Measurements from ENCODE around the gene GOSR2.
"Not testable (repeated sequence)": the region's sequence is repeated elsewhere in the genome, so short reads cannot be mapped to it uniquely, and the experiment has no call there.

The GOSR2 gene

DNA sequence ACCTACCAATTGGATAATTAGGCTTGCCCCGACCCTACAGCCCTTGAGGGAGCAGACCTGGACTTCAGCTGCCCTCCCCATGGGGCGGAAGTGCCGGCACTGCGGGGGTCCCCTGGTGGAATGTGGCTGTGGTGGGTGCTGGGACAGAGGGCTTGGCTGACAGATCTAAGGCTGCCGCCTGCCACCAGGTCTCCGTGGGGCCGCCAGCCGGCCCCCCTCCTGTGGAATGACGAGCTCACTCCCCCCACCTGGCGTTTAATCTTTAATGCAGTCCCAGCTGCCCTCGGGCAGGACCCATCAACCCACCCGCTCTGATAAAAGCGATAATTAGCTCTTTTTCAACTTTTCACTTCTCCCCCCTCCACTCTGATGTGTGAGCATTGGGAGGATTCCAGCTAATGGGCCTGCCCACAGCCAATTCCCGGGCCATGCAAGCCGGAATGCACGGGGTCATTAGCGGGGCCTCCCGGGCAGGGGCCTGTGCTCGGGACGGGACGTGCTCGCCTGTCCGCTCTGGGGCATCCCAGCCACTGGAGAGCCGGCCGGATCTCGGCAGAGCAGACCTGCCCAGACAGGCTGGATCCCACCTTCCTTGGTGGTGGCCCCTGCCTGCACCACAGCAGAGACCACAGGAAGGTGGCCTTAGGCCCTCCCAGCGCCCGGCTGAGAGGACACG, 28.3 kb upstream of the GOSR2 start:
- DNase-seq = no peak

DNA sequence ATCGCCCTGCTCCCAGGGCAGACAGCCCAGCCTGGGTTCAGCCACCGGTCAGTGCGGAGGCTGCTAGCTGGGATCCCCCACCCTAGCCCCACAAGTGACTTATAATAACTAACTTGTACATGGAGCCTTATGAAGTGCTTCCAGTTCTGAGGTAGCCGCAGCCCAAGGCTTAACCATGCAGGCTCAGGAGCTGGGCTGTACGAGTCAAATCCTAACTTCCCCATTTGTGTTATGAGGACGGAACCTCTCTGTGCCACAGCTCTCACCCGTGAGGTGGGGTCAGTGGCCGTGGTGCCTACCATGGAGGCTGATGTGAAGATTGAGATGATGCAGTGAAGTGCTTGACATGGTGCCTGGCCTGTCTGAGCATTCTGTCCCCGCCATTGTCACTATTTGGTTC, 27.8 kb upstream of the GOSR2 start:
- DNase-seq = no peak

DNA sequence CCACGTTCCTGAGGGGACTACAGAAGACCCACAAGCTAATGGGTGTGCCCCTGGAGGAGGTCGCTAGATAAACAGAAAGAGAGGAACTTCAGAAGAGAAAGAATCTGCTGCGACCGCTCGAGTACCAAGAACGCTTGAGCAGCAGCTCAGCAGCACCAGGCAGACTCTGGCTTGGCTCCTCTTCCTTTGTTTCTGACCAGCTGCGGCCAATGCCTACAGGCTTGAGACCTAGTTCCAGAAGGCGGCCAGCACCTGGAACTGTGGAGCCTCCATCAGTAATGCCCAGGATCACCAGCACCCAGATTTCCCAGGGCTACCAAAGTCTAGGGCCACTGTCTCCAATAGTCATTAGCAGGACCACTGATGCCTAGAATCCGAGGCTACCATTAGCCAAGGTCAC, 26.0 kb upstream of the GOSR2 start:
- no peak for DNase-seq

- no peak for DNase-seq
Measured at GRCh38 chr17:46898364-46898763, 24.6 kb upstream of the GOSR2 start.

DNA sequence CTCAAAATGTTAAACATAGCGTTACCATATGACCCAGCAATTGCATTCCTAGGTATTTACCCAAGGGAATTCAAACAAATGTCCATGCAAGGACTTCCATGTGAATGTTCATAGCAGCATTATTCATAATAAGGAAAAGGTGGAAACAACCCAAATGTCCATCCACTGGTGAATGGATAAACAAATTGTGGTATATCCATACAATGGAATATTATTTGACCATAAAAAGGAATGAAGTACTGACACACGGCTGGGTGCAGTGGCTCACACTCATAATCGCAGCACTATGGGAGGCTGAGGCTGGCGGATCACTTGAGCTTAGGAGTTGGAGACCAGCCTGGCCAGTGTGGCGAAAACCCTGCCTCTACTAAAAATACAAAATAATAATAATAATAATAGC, 24.1 kb upstream of the GOSR2 start:
- no peak for DNase-seq

GRCh38 chr17:46901291-46901690, 21.7 kb upstream of the GOSR2 start:
- DNase-seq = no peak

DNA sequence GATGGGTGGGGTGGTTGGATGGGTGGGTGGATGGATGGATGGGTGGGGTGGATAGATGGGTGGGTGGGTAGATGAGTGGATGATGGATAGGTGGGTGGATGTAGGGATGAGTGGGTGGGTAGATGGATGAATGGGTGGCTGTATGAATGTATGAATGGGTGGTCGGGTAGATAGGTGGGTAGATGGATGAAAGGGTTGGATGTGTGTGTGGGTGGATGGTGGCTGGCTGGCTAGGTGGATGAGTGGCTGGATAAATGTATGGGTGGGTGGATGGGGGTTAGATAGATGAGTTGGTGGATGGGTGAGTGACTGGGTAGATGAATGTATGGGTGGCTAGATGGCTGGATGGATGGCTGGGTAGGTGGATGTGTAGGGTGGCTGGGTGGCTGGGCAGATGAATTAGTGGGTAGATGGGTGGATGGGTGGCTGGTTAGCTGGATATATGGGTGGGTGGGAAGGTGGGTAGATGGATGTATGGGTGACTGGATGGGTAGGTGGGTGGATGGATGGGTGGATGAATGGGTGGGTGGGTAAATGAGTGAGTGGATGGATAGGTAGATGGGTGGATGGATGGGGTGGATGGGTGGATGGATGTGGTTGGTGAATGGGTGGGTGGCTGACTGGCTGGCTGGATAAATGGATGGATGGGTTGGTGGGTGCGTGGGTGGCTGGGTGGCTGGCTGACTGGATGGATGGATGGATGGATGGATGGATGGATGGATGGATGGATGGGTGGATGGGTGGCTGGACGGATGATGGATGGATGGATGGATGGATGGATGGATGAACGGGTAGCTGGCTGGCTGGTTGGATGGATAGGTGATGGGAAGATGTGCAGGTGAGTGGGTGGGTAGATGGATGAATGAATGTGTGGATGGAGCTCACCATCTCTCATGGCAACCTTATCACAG, 18.9 kb upstream of the GOSR2 start:
- no peak for DNase-seq

GRCh38 chr17:46908068-46908737, 14.8 kb upstream of the GOSR2 start:
- no peak for DNase-seq

DNA sequence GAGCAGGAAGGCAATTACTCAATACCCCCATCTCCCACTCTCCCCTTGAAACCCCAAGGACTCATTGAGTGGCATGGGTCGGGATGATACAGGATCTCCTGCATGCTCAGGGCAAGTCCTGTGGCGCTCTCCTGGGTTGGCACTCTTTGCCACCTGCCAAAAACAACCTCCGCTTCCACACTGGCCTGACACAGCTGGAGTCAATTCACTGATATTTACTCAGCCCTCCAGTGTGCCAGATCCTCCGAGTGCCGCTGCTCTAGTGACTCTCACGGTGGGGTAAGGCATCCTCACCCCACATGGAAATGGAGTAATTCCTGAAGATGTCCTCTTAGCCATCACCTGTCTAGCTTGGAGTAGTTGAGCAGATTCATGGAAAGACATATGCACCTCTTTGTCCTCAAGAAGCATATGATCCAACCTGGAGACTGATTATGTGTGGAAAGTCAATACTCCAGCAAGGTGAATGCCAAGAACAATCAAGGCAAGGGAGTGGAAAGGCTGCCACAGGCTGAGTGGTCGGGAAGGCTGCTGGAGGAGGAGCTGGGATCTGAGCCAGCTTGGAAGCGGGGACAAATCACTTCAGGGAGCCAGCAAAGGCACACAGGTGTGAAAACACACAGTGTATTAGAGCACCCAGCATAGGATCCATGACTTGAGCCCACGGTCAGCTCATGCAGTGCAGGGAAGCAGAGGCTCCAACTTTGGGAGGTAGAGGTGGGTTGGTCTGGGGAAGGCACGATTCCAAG, 12.6 kb upstream of the GOSR2 start:
- DNase-seq = no peak

- no peak for DNase-seq
Measured at GRCh38 chr17:46911311-46911710, 11.6 kb upstream of the GOSR2 start.

GRCh38 chr17:46915596-46915995, 7.4 kb upstream of the GOSR2 start:
- no peak for DNase-seq

DNA sequence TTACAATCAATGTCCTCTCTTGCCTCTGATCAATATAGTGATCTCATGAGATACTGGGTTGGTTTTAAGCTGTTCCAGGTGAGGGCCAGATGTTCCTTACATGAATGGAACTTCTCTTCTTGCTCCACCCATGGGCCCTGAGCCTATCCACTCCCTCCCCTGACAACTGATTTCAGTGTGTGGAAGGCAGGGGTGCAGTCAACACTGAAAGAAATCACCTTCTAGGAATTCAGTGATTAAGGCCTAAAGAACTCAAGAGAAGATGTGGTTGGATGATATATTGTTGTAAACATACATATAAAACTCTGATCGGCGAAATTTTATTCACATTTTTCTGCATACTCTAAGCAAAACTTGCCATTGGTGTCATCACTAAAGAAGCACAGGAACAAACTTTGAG, 6.7 kb upstream of the GOSR2 start:
- DNase-seq = no peak

GRCh38 chr17:46916623-46917022, 6.3 kb upstream of the GOSR2 start:
- no peak for DNase-seq

DNA sequence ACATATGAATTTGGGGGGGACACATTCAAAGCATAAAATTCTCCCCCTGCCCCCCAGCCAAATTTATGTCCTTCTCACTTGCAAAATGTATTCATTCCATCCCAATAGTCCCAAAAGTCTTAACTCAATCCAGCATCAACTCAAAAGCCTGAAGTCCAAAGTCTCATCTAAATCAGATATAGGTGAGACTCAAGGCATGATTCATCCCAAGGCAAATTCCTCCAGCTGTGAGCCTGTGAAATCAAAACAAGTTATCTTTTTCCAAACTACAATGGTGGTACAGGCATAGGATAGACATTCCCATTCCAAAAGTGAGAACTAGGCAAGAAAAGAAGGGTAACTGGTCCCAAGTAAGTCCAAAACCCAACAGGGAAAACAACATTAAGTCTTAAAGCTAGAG, 5.9 kb upstream of the GOSR2 start:
- DNase-seq = no peak

GRCh38 chr17:46917516-46917915, 5.4 kb upstream of the GOSR2 start:
- DNase-seq = no peak

DNA sequence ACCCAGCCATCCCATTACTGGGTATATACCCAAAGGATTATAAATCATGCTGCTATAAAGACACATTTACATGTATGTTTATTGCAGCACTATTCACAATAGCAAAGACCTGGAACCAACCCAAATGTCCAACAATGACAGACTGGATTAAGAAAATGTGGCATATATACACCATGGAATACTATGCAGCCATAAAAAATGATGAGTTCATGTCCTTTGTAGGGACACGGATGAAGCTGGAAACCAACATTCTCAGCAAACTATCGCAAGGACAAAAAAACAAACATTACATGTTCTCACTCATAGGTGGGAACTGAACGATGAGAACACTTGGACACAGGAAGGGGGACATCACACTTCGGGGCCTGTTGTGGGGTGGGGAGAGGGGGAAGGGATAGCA, 998 bp upstream of the GOSR2 start:
- DNase-seq = not testable (repeated sequence)

DNA sequence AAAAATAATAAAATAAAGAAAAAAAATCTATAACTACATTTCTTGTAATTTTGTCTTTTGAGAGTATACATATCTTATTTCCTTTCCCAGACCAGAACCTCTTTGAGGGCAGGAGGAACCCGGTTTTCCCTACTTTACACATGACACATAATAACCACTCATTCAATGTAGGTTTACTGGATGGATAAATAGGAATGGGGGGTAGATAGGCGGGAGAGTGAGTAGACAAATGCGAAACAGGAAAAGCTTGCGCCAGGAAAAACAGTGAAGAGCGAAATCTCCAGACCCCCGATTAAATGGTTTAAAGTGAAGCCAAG, 515 bp upstream of the GOSR2 start:
- DNase-seq = no peak

- DNase-seq = no peak
Measured at GRCh38 chr17:46925185-46925868, 2.4 kb downstream of the GOSR2 start.

DNA sequence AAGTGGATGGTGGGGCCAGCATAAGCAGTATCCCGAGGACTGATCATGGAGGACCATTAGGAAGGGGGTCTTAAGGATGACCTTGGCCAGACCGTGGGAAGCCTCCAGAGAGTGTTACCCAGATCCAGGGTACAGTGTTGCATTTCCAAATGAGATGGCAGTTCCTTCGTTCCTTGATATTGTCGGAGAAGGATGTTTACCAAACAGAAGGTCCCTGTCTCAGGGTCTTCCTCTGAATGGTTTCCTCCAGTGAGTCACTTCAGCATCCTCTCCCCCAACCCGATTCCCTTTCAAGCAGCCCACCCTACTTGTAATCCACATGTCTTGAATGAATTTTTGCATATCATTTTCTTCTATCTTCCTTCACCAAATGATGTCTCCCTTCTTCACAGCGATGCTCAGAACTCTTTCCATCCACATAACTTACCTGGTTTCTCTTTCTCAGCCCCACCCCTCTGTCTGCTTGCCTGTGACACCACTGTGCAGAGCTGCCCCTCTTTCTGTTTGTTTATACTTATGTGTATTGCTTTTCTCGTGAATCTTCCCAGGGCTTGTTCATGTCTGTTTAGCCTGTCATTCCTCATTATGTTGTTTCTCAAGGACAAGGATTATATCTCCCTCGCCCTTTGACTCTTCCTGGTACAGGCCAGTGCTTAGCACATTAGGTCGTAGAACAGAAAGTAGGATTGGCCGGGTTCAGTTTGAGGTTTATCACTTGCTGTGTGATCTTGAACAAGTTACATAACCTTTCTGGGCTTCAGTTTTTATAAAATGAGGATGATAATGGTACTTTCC, 5.7 kb downstream of the GOSR2 start:
- DNase-seq = no peak

DNA sequence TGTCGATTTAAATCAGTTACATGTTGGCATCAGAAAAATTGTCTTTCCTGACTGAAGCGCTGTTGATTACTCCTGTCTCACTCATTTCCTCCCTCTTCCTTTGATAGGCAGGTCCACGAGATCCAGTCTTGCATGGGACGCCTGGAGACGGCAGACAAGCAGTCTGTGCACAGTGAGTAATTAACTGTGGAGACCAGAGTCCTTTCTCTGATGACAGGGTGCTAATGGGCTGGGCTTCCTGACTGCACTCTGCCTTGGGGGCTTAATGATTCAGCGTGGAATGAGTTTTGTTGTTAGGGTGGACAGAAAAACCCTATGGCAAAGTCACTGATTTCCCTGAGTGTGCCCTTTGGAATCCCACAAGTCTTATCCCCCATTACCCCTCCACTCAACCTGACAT, 6.5 kb downstream of the GOSR2 start:
- no peak for DNase-seq

GRCh38 chr17:46930051-46930450, 7.1 kb downstream of the GOSR2 start:
- no peak for DNase-seq

GRCh38 chr17:46931596-46931995, 8.6 kb downstream of the GOSR2 start:
- no peak for DNase-seq
